GM23248 (cell line): Measurements from ENCODE around the gene DNAJC8. TPM values are rescaled to one million over a fixed set of nuclear protein-coding genes. Genes with fewer than 3 reads are reported as not detected.

Experiments used
- DNase-seq: peaks from one replicate; pipeline ENCODE4 v3.0.0-alpha.2; 2015
- H2AFZ ChIP-seq: fragments of 200-600 bp; sonication (generic); 2 replicates; pipeline ENCODE4 v1.6.1; 2016; ENCODE audit warnings: antibody characterized with exemption
- H3F3A ChIP-seq: fragments of 200-600 bp; sonication (generic); 2 replicates; pipeline ENCODE4 v1.6.1; 2016; ENCODE audit warnings: mild to moderate bottlenecking, antibody characterized with exemption, mixed run types; ENCODE audit not compliant: insufficient read depth
- H3K27ac ChIP-seq: fragments of 200-600 bp; sonication (generic); 2 replicates; pipeline ENCODE4 v1.5.1; 2016; ENCODE audit warnings: mild to moderate bottlenecking
- H3K27me3 ChIP-seq: fragments of 200-600 bp; sonication (generic); replicated peaks from 2 replicates; pipeline ENCODE4 v1.6.1; 2016; ENCODE audit warnings: mild to moderate bottlenecking; ENCODE audit not compliant: insufficient read depth
- H3K36me3 ChIP-seq: fragments of 200-600 bp; sonication (generic); 2 replicates; pipeline ENCODE4 v1.6.1; 2016; ENCODE audit warnings: low read depth, mild to moderate bottlenecking
- H3K4me1 ChIP-seq: fragments of 200-600 bp; sonication (generic); 2 replicates; pipeline ENCODE4 v1.6.1; 2016; ENCODE audit warnings: mild to moderate bottlenecking; ENCODE audit not compliant: insufficient read depth
- H3K4me2 ChIP-seq: fragments of 200-600 bp; sonication (generic); one replicate; pipeline ENCODE4 v1.6.1; 2016; ENCODE audit warnings: mild to moderate bottlenecking; ENCODE audit not compliant: unreplicated experiment
- H3K4me3 ChIP-seq: fragments of 200-600 bp; sonication (generic); 2 replicates; pipeline ENCODE4 v1.5.1; 2016; ENCODE audit warnings: mild to moderate bottlenecking
- H3K79me2 ChIP-seq: fragments of 200-600 bp; sonication (generic); 2 replicates; pipeline ENCODE4 v1.6.1; 2016; ENCODE audit warnings: mild to moderate bottlenecking; ENCODE audit not compliant: insufficient read depth
- H3K9ac ChIP-seq: fragments of 200-600 bp; sonication (generic); 2 replicates; pipeline ENCODE4 v1.6.1; 2016; ENCODE audit warnings: mild to moderate bottlenecking
- H3K9me2 ChIP-seq: fragments of 200-600 bp; sonication (generic); 2 replicates; pipeline ENCODE4 v1.6.1; 2016; ENCODE audit warnings: mixed run types, mild to moderate bottlenecking, moderate library complexity; ENCODE audit not compliant: insufficient read depth
- H3K9me3 ChIP-seq: fragments of 200-600 bp; sonication (generic); one replicate; pipeline ENCODE4 v1.6.1; 2017; ENCODE audit warnings: low read depth
- H4K20me1 ChIP-seq: fragments of 200-600 bp; sonication (generic); 2 replicates; pipeline ENCODE4 v1.6.0; 2016; ENCODE audit not compliant: insufficient read depth
- EZH2 ChIP-seq: fragments of 200-600 bp; sonication (generic); IDR thresholded peaks from 2 replicates; pipeline ENCODE4 v1.6.1; 2018; ENCODE audit warnings: antibody characterized with exemption, mild to moderate bottlenecking; ENCODE audit not compliant: insufficient read depth, poor library complexity, severe bottlenecking
- EZH2phosphoT487 ChIP-seq: fragments of 200-600 bp; sonication (generic); IDR thresholded peaks from 2 replicates; pipeline ENCODE4 v1.6.1; 2018; ENCODE audit warnings: antibody characterized with exemption, moderate library complexity, mild to moderate bottlenecking, low read depth; ENCODE audit not compliant: insufficient read depth
- WGBS, 2 experiments: methylation state at CpG; one replicate each; pipeline ENCODE4 v1.1.6; 2015 to 2017; ENCODE audit warnings: low lambda C conversion rate in 2 of 2, low coverage in 1 of 2; ENCODE audit errors: missing lambda C conversion rate in 2 of 2; 5-methylcytosine and 5-hydroxymethylcytosine counted together
- in situ Hi-C: fragments of 300-500 bp; cut with MboI; formaldehyde crosslinking; loops from 2 replicates; pipeline ENCODE4 v1.15.0; 2020
- polyA plus RNA-seq: library from polyadenylated mRNA; unstranded; fragments of >200 nt; fragmentation: Nextera tagmentation; extraction: Ambion mirVana; gene quantifications from 2 replicates; pipeline ENCODE4 v1.2.1, GENCODE V29; 2016
- total RNA-seq: library from RNA; depleted of rRNA; stranded (reverse); fragments of >200 nt; shearing (Covaris generic); gene quantifications from 2 replicates; pipeline ENCODE4 v1.2.3, GENCODE V29; 2014

Gene DNAJC8
- total and polyA plus RNA-seq, 2 experiments from 2014 or later: 53.0 to 98.6 TPM

DNA sequence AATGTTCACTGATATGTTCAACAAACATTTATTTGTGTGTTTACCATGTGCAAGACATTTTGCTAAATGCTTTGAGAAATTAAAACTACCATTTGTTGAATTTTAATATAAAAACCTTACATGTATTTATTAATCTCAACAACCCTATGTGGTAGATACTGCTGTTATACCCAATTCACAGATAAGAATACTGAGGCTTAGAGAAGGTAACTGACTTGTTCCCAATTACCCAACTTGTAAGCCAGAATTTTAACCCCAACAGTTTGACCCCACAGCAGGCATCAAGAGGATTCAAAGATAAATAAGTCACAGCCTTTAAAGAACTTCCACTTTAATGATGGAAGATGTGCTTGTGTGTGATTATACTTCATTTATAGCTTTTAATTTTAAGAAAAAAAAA, 3.7 kb downstream of the DNAJC8 start:
- Histone ChIP-seq H3K9ac (no peak overlapping the region), H3K27me3 (no peaks in the 10 kb centered on the region), H3K36me3 (peaks cover 47% of the 10 kb centered on the region), H3K79me2 (peaks cover 80% of the 10 kb centered on the region), H3K9me2 (no peaks in the 10 kb centered on the region), H3F3A (peaks cover 5% of the 10 kb centered on the region; the same call in 1 of the 2 replicates), H4K20me1 (no peaks in the 10 kb centered on the region), H3K4me2 (no peak overlapping the region), H3K4me1 (peaks cover 22% of the 10 kb centered on the region; the same call in 1 of the 2 replicates), H2AFZ (no peak overlapping the region), H3K27ac (no peak overlapping the region), H3K4me3 (no peak overlapping the region), H3K9me3 (no peaks in the 10 kb centered on the region)
- in situ Hi-C loops: no loop called here
- DNase-seq: no peak
- TF ChIP-seq EZH2phosphoT487 (no peak), EZH2 (no peak)

GRCh38 chr1:28213315-28213714, 19.5 kb downstream of the DNAJC8 start:
- WGBS, 2 experiments: 89 to 98% methylated on average over 2 of the region's 2 CpGs
- Histone ChIP-seq H3K4me2 (no peak overlapping the region), H3K79me2 (peaks cover 39% of the 10 kb centered on the region), H3K36me3 (peaks cover 27% of the 10 kb centered on the region), H3K4me3 (no peak overlapping the region), H3K9ac (no peak overlapping the region), H3K9me2 (no peaks in the 10 kb centered on the region), H3K9me3 (no peaks in the 10 kb centered on the region), H2AFZ (no peak overlapping the region), H3F3A (0 out of 2 replicates have a peak, but pooled peaks cover 6% of the 10 kb centered on the region), H3K27me3 (no peaks in the 10 kb centered on the region), H3K4me1 (no peaks in the 10 kb centered on the region), H4K20me1 (no peaks in the 10 kb centered on the region), H3K27ac (no peak overlapping the region)
- TF ChIP-seq EZH2phosphoT487 (no peak), EZH2 (no peak)
- DNase-seq: no peak
- in situ Hi-C loops: no loop called here

- Histone ChIP-seq H2AFZ (no peak overlapping the region), H3K9me3 (no peaks in the 10 kb centered on the region), H3K9ac (no peak overlapping the region), H3K27me3 (no peaks in the 10 kb centered on the region), H3K4me3 (no peak overlapping the region), H3F3A (0 out of 2 replicates have a peak, but pooled peaks cover 6% of the 10 kb centered on the region), H3K79me2 (peaks cover 17% of the 10 kb centered on the region; the same call in 1 of the 2 replicates), H3K4me1 (no peaks in the 10 kb centered on the region), H3K36me3 (peaks cover 44% of the 10 kb centered on the region), H3K27ac (no peak overlapping the region), H3K4me2 (no peak overlapping the region), H3K9me2 (no peaks in the 10 kb centered on the region), H4K20me1 (no peaks in the 10 kb centered on the region)
- in situ Hi-C loops: loop anchor here (10.0 kb wide), 1 partner anchor 115 kb away; no protein-coding TSS in a partner anchor
- DNase-seq: no peak
- WGBS, 2 experiments: 87 to 100% methylated on average over 1 of the region's 1 CpG
- TF ChIP-seq EZH2phosphoT487 (no peak), EZH2 (no peak)
These were observed 23.1 kb downstream of the DNAJC8 start for GRCh38 chr1:28209700-28210099.

GRCh38 chr1:28208818-28209441, 23.9 kb downstream of the DNAJC8 start:
- peak; percentile 80 for DNase-seq
- no peaks in the 10 kb centered on the region for H3K9me2 ChIP-seq
- H4K20me1 ChIP-seq: no peaks in the 10 kb centered on the region
- H3K4me2 ChIP-seq: no peak overlapping the region
- in situ Hi-C loops: loop anchor here (10.0 kb wide), 1 partner anchor 114 kb away; no protein-coding TSS in a partner anchor
- peaks cover 15% of the 10 kb centered on the region; the same call in 1 of the 2 replicates for H3K79me2 ChIP-seq
- H3K27ac ChIP-seq: no peak overlapping the region
- no peak overlapping the region for H2AFZ ChIP-seq
- H3K27me3 ChIP-seq: no peaks in the 10 kb centered on the region
- peaks cover 44% of the 10 kb centered on the region for H3K36me3 ChIP-seq
- no peak overlapping the region for H3K4me3 ChIP-seq
- 0 out of 2 replicates have a peak, but pooled peaks cover 6% of the 10 kb centered on the region for H3F3A ChIP-seq
- no peaks in the 10 kb centered on the region for H3K9me3 ChIP-seq
- H3K4me1 ChIP-seq: no peaks in the 10 kb centered on the region
- H3K9ac ChIP-seq: no peak overlapping the region
- TF ChIP-seq EZH2phosphoT487: no peak
- WGBS, 2 experiments: 40 to 42% methylated on average over 4 of the region's 4 CpGs
